ENCODE measurements around the gene BDNF.

DNA sequence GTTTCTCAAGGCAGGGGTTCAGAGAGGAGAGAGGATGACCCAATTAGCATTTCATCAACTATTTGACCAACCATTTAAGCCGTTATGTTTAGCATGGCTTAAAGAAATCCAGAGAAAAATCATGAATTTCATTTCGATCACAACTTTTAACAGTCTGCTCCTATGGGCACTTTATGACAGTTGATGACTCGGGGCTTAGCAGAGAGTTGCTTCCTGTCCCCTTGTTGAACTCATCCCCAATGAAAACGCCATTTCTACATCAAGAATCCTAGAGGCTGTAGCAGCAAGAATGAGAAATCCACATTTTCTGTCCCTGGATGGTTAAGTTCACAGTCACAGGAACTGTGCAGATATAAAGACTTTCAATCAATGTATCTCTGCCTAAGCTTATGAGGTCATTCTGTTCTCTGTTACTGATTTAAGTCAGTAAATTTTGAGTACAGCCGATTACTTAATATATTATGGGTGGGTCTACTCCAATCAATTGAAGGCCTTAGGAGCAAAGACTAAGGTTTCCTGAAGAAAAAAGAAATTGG is 81.1 kb downstream of the BDNF start:
- TF ChIP-seq POLR2A (IDR thresholded peaks at IDR 0.05; ENCODE audit: control extremely low read depth in 1 of 2, low read depth in 2 of 2, low read length in 2 of 2): peak in 1 of 2 experiments; percentile 68; a peak in 2 of 3 replicates
- no peak for TF ChIP-seq EGR1 (IDR thresholded peaks at IDR 0.05; ENCODE audit: borderline replicate concordance, low read depth, low read length)
- no peak for TF ChIP-seq JUN (IDR thresholded peaks at IDR 0.05; ENCODE audit: low read depth, low read length)
- TF ChIP-seq CHD2 (IDR thresholded peaks at IDR 0.05; ENCODE audit: low read length): no peak
